ENCODE measurements around the gene LDB2. TPM values are rescaled to one million over a fixed set of nuclear protein-coding genes. Genes with fewer than 3 reads are reported as not detected.

The LDB2 gene
- total RNA-seq, 1 donor from 2014 or later = 3.1 TPM

DNA sequence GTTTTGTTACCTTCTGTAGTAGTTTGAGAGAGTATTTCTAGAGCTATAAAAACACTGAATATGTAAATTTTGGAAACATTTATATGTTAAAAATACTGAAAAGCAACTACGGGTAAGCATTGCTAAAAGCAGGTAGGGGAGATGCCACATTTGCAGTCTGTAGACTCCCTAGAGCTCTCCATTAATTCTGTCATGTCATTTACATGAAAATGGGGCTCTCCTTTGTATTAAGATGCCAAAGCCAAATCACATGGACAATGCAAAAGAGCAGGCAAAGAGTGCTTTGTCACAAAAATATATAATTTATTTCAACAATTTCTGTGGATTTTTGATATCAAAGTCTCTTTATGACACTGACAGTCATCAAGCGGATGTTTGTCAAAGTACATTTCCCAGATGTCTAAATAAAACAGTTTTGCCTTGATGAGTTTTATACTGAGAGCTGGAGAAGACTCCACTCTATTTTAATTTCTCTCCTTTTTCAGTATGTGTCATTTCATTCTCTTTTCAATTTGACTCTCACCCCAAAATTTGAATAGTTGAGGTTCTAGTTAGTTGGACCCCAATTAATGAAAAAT, 51.8 kb downstream of the LDB2 start:
- H3K36me3 Mint-ChIP-seq (ENCODE audit: unreplicated experiment) = peaks cover 4% of the 10 kb centered on the region
- TF ChIP-seq, protein P1, sequence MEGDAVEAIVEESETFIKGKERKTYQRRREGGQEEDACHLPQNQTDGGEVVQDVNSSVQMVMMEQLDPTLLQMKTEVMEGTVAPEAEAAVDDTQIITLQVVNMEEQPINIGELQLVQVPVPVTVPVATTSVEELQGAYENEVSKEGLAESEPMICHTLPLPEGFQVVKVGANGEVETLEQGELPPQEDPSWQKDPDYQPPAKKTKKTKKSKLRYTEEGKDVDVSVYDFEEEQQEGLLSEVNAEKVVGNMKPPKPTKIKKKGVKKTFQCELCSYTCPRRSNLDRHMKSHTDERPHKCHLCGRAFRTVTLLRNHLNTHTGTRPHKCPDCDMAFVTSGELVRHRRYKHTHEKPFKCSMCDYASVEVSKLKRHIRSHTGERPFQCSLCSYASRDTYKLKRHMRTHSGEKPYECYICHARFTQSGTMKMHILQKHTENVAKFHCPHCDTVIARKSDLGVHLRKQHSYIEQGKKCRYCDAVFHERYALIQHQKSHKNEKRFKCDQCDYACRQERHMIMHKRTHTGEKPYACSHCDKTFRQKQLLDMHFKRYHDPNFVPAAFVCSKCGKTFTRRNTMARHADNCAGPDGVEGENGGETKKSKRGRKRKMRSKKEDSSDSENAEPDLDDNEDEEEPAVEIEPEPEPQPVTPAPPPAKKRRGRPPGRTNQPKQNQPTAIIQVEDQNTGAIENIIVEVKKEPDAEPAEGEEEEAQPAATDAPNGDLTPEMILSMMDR (IDR thresholded peaks at IDR 0.05; ENCODE audit: partially characterized antibody, unreplicated experiment) = no peak
- H3K4me1 Mint-ChIP-seq (ENCODE audit: low read depth, unreplicated experiment) = peaks cover 17% of the 10 kb centered on the region
- no peak overlapping the region for H3K4me3 Mint-ChIP-seq (ENCODE audit: unreplicated experiment)
- no peaks in the 10 kb centered on the region for H3K9me3 Mint-ChIP-seq (ENCODE audit: unreplicated experiment)
- peaks cover 2% of the 10 kb centered on the region for H3K27me3 Mint-ChIP-seq (ENCODE audit: unreplicated experiment)
- no peak overlapping the region for H3K27ac Mint-ChIP-seq (ENCODE audit: unreplicated experiment)
- DNase-seq = no peak

DNA sequence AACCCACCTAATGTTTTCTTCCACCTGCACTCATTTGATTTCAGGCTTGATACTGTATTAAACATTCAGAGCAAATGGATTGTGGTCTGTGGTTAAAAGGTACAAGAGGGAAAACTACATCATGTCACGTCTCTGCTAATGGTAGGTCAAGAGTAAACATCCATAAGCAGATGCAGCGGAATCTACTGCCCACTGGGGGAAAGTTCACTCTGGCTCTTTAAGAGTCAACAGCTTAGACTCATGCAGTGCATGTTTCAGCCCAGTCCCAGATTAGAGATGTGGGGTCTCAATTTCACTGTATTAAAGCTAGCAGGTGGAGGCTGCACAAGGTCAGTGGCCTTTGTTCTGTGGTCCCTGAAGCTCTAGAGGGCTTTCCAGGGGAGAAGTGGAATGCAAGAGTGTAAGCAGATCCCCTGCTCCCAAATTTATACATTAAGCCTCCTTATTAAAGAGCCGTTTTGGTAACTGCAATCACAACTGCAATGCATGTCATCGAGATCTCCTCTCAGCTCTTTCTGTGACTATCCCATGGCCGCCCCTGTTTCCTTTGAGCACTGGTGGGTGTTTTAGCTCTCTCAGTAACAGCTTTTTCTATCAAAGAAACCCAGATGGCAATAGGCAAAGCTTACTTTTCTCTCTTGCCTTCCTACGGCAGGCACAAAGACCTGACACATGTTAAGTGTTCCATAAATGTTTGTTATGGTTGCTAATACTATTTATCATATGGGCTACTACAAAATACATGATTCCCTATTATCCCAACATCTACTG, 53.4 kb downstream of the LDB2 start:
- DNase-seq = no peak
- H3K4me3 Mint-ChIP-seq (ENCODE audit: unreplicated experiment) = no peak overlapping the region

DNA sequence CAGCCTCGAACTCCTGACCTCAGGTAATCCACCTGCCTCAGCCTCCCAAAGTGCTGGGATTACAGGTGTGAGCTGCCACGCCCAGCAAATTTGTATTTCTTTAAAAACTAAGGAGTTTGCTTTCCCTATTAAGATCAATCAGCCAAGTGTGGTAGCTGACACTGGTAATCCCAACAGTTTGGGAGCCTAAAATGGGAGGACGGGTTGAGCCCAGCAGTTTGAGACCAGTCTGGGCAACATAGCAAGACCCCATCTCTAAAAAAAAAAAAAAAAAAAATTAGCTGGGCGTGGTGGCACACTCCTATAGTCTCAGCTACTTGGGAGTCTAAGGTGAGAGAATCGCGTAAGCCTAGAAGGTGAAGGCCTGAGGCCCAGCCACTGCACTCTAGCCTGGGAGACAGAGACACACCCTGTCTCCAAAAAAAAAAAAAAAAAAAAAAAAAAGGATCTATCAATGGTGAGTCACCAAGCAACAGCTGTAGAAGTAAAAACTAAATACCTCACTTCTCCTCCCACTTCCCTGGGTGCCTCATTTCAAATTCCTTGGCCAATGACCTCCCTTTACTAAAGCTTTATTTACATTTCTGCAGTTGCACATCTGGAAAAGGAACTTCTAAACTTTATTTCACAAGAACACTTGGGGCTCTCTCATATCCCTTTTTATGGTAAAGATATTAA, 54.5 kb downstream of the LDB2 start:
- DNase-seq = no peak
- no peaks in the 10 kb centered on the region for H3K36me3 Mint-ChIP-seq (ENCODE audit: unreplicated experiment)
- TF ChIP-seq, protein P1 (IDR thresholded peaks at IDR 0.05; ENCODE audit: partially characterized antibody, unreplicated experiment) = no peak
- H3K9me3 Mint-ChIP-seq (ENCODE audit: unreplicated experiment) = no peaks in the 10 kb centered on the region
- H3K27me3 Mint-ChIP-seq (ENCODE audit: unreplicated experiment) = peaks cover 2% of the 10 kb centered on the region
- peaks cover 14% of the 10 kb centered on the region for H3K4me1 Mint-ChIP-seq (ENCODE audit: low read depth, unreplicated experiment)
- no peak overlapping the region for H3K4me3 Mint-ChIP-seq (ENCODE audit: unreplicated experiment)
- H3K27ac Mint-ChIP-seq (ENCODE audit: unreplicated experiment) = no peak overlapping the region

More for the DNA sequence above, 53.4 kb downstream of the LDB2 start:
- H3K27me3 Mint-ChIP-seq (ENCODE audit: unreplicated experiment) = peaks cover 2% of the 10 kb centered on the region
- H3K9me3 Mint-ChIP-seq (ENCODE audit: unreplicated experiment) = no peaks in the 10 kb centered on the region
- no peaks in the 10 kb centered on the region for H3K36me3 Mint-ChIP-seq (ENCODE audit: unreplicated experiment)
- no peak overlapping the region for H3K27ac Mint-ChIP-seq (ENCODE audit: unreplicated experiment)
- TF ChIP-seq, protein P1 (IDR thresholded peaks at IDR 0.05; ENCODE audit: partially characterized antibody, unreplicated experiment) = no peak
- peaks cover 17% of the 10 kb centered on the region for H3K4me1 Mint-ChIP-seq (ENCODE audit: low read depth, unreplicated experiment)

DNA sequence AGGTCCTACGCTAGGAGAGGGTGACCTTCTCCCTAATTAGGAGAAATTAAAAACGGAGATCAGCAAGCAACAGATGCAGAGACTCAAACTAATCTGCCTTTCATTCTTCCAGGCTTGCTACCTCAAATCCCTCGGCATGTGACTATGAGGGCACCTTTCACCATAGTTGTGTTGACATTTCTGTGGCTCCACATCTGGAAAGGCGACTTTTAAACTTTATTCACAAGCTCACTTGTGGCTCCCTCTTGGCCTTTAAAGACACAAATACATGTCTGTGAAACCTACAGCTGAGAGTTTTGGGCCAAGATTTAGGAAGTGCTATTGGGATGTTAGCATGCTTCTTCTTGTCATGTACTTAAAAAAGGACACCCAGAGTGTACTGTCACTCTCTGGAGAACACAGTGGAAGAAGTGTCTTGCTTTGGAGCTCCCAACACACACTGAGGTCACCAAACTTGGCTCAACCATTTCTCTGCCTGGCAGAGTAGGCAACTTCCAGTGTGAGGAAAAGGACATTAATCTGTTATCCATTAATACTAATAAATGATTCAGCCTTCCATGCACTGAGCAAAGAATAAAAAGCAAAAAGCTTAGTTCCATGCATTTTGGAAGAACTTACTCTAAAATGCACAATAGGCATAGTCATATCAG, 60.1 kb downstream of the LDB2 start:
- TF ChIP-seq, protein P1 (IDR thresholded peaks at IDR 0.05; ENCODE audit: partially characterized antibody, unreplicated experiment) = no peak
- Mint-ChIP-seq H3K4me1 (ENCODE audit: low read depth, unreplicated experiment) (no peaks in the 10 kb centered on the region), H3K27me3 (ENCODE audit: unreplicated experiment) (no peaks in the 10 kb centered on the region), H3K27ac (ENCODE audit: unreplicated experiment) (no peak overlapping the region), H3K9me3 (ENCODE audit: unreplicated experiment) (no peaks in the 10 kb centered on the region), H3K4me3 (ENCODE audit: unreplicated experiment) (no peak overlapping the region), H3K36me3 (ENCODE audit: unreplicated experiment) (no peaks in the 10 kb centered on the region)
- DNase-seq = no peak

Data from glutamatergic neuron (in vitro differentiated cells).